HCT116 (cell line): Measurements from ENCODE around the gene S100P. TPM values are rescaled to one million over a fixed set of nuclear protein-coding genes. Genes with fewer than 3 reads are reported as not detected.

ENCODE experiments used
- ATAC-seq: fragments of 200-7000 bp; cut with Tn5 transposase; 2 replicates; pipeline ENCODE4 v1.9.1; 2020; ENCODE audit warnings: mild to moderate bottlenecking, moderate library complexity
- BruUV-seq: library from RNA; stranded (reverse); fragments of 400-500 nt; replicated peaks from 2 replicates; lab custom pipeline; 2021; lab: Mats Ljungman, UMichigan
- CTCF ChIA-PET: fragments of 300-600 bp; sonication (Branson Sonifier 250); formaldehyde crosslinking; loops from one replicate; lab custom pipeline; 2021; ENCODE audit warnings: antibody characterized with exemption; lab: Charles Lee
- POLR2A ChIA-PET: fragments of 300-600, 350-600 bp; sonication (Branson Sonifier 250); formaldehyde crosslinking; loops from one replicate; lab custom pipeline; 2021; ENCODE audit warnings: antibody characterized with exemption; lab: Charles Lee
- RAD21 ChIA-PET, 2 experiments: fragments of 300-600 bp; sonication (Branson Sonifier 250); formaldehyde crosslinking; loops; one replicate each; lab custom pipeline; 2023; ENCODE audit warnings: low total read pairs in 2 of 2; ENCODE audit not compliant: uncharacterized antibody in 2 of 2, unreplicated experiment in 2 of 2, low non-redundant PET in 1 of 2; lab: Charles Lee
- DNase-seq: peaks from one replicate; pipeline ENCODE4 v3.0.0-alpha.2; 2010; ENCODE audit warnings: low read depth, low spot score
- H2AFZ ChIP-seq: fragments of 200-600 bp; shearing (Covaris generic), sonication (generic); 2 replicates; pipeline ENCODE4 v1.6.1; 2017; ENCODE audit warnings: low read depth, mixed run types, mixed read lengths, antibody characterized with exemption, low read length; ENCODE audit not compliant: poor library complexity, severe bottlenecking
- H3K27ac ChIP-seq: 2 replicates; pipeline ENCODE4 v1.5.1; 2012; ENCODE audit warnings: low read depth, low read length
- H3K27me3 ChIP-seq: fragments of 200-600 bp; sonication (generic); 2 replicates; pipeline ENCODE4 v1.6.1; 2016; ENCODE audit warnings: mixed run types, low read length, mixed read lengths; ENCODE audit not compliant: insufficient read depth
- H3K36me3 ChIP-seq, 2 experiments: fragments of 200-500 bp in 1 of 2; fragments of 200-600 bp in 1 of 2; sonication (Bioruptor generic) in 1 of 2; sonication (generic) in 1 of 2; 2 replicates each; pipeline versions ENCODE4 v1.5.1 to v1.6.1; 2014 to 2016; ENCODE audit warnings: low read length in 2 of 2, inconsistent platforms in 1 of 2, mixed read lengths in 1 of 2, mixed run types in 1 of 2; ENCODE audit not compliant: insufficient read depth in 2 of 2, control insufficient read depth in 1 of 2
- H3K4me1 ChIP-seq, 2 experiments: fragments of 200-600 bp in 1 of 2; sonication (generic) in 1 of 2; 2 replicates each; pipeline versions ENCODE4 v1.5.1 to v1.6.1; 2012 to 2017; ENCODE audit warnings: low read length in 2 of 2, inconsistent platforms in 1 of 2, mild to moderate bottlenecking in 1 of 2, mixed read lengths in 1 of 2, mixed run types in 1 of 2, moderate library complexity in 1 of 2; ENCODE audit not compliant: insufficient read depth in 2 of 2, control insufficient read depth in 1 of 2
- H3K4me2 ChIP-seq: fragments of 200-600 bp; sonication (generic); 2 replicates; pipeline ENCODE4 v1.6.1; 2017; ENCODE audit warnings: mixed run types, low read length, mixed read lengths
- H3K4me3 ChIP-seq, 2 experiments: fragments of 200-600 bp in 1 of 2; sonication (generic) in 1 of 2; replicated peaks in 1 of 2; 2 replicates each; pipeline ENCODE4 v1.5.1; 2011 to 2016; ENCODE audit warnings: low read length in 2 of 2, control low read depth in 1 of 2, low read depth in 1 of 2, mild to moderate bottlenecking in 1 of 2, mixed read lengths in 1 of 2, mixed run types in 1 of 2
- H3K79me2 ChIP-seq: fragments of 200-600 bp; sonication (generic); 2 replicates; pipeline ENCODE4 v1.6.1; 2017; ENCODE audit warnings: mild to moderate bottlenecking, mixed run types, low read length, moderate library complexity, mixed read lengths; ENCODE audit not compliant: insufficient read depth
- H3K9ac ChIP-seq: fragments of 200-600 bp; sonication (generic); 2 replicates; pipeline ENCODE4 v1.6.1; 2016; ENCODE audit warnings: low read length, mixed read lengths
- H3K9me2 ChIP-seq: fragments of 200-600 bp; sonication (generic), shearing (Covaris generic); 2 replicates; pipeline ENCODE4 v1.6.1; 2017; ENCODE audit warnings: mixed run types, mild to moderate bottlenecking, moderate library complexity; ENCODE audit not compliant: insufficient read depth
- H3K9me3 ChIP-seq, 2 experiments: fragments of 200-500 bp in 1 of 2; fragments of 200-600 bp in 1 of 2; sonication (Bioruptor generic) in 1 of 2; sonication (generic) in 1 of 2; 2 replicates each; pipeline ENCODE4 v1.6.1; 2014 to 2017; ENCODE audit warnings: low read length in 2 of 2, mixed read lengths in 2 of 2, inconsistent platforms in 1 of 2, low read depth in 1 of 2, mild to moderate bottlenecking in 1 of 2, mixed run types in 1 of 2, moderate library complexity in 1 of 2; ENCODE audit not compliant: control insufficient read depth in 1 of 2, insufficient read depth in 1 of 2
- H4K20me1 ChIP-seq: fragments of 200-600 bp; sonication (generic), shearing (Covaris generic); 2 replicates; pipeline ENCODE4 v1.6.1; 2017; ENCODE audit warnings: mixed run types, mild to moderate bottlenecking, moderate library complexity; ENCODE audit not compliant: insufficient read depth
- CBX3 ChIP-seq: IDR thresholded peaks from 2 replicates; pipeline ENCODE4 v1.6.1; 2012; ENCODE audit warnings: low read depth
- ELF1 ChIP-seq: IDR thresholded peaks from 2 replicates; pipeline ENCODE4 v1.6.1; 2012; ENCODE audit warnings: low read depth, borderline replicate concordance
- JUND ChIP-seq: IDR thresholded peaks from 2 replicates; pipeline ENCODE4 v1.6.1; 2012
- SIN3A ChIP-seq: IDR thresholded peaks from 2 replicates; pipeline ENCODE4 v1.6.1; 2012; ENCODE audit warnings: low read depth
- SP1 ChIP-seq: IDR thresholded peaks from 2 replicates; pipeline ENCODE4 v1.6.1; 2012; ENCODE audit warnings: low read depth
- YY1 ChIP-seq: IDR thresholded peaks from 2 replicates; pipeline ENCODE4 v1.6.1; 2011; ENCODE audit warnings: low read length, low read depth, moderate library complexity, mild to moderate bottlenecking; ENCODE audit not compliant: insufficient replicate concordance; ENCODE audit errors: extremely low read depth
- ZFX ChIP-seq: fragments of 450-650 bp; IDR thresholded peaks from 2 replicates; pipeline ENCODE4 v1.6.1; 2017
- ZNF274 ChIP-seq: fragments of 200-500 bp; sonication (Bioruptor generic); IDR thresholded peaks from 2 replicates; pipeline ENCODE4 v1.6.1; 2014; ENCODE audit warnings: mild to moderate bottlenecking, low read depth, low read length, inconsistent platforms
- intact Hi-C: fragments of 100-400 bp; cut with micrococcal nuclease; formaldehyde crosslinking; loops from 2 replicates; pipeline ENCODE4 v1.10.0; 2022
- total RNA-seq: library from RNA; stranded (reverse); gene quantifications from one replicate; pipeline ENCODE4 v1.2.1, GENCODE V29; 2021; ENCODE audit not compliant: unreplicated experiment
- TF ChIP-seq, protein P1 (sequence below): IDR thresholded peaks from 2 replicates; pipeline ENCODE4 v1.6.1; 2012
- TF ChIP-seq, protein P2 (sequence below): IDR thresholded peaks from 2 replicates; pipeline ENCODE4 v1.6.1; 2012; ENCODE audit warnings: low read depth

Gene S100P
- total RNA-seq, 1 experiment from 2014 or later, result 4.1 TPM

DNA sequence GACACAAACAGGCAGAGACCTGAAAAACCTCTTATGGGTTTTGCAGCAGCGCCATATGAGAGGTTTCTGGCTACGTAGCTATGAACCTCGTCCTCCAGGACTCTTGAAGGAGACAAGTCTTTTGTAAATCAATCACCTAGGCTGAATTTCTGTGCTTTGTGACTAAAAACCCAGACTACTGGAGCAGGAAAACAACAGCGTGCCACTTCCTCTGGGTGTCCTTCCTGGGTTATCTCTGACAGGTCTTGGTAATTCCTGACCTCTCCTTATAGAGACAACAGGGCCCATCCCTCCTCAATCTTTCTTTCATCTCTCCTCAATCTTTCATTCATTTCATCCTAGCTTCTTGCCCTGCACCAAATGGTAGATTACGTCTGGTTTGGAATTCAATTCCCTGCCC, 5.7 kb downstream of the S100P start:
- Histone ChIP-seq H4K20me1 (no peaks in the 10 kb centered on the region), H2AFZ (no peak overlapping the region), H3K27me3 (no peaks in the 10 kb centered on the region), H3K9me2 (no peaks in the 10 kb centered on the region), H3K27ac (no peak overlapping the region), H3K4me3 (no peak overlapping the region), H3K4me2 (no peak overlapping the region), H3K79me2 (no peaks in the 10 kb centered on the region), H3K4me1 (peaks cover 0 to 6% of the 10 kb centered on the region in 2 experiments; a peak in 2 of 4 replicates), H3K36me3 (no peaks in the 10 kb centered on the region), H3K9me3 (no peaks in the 10 kb centered on the region), H3K9ac (no peak overlapping the region)
- intact Hi-C loops, result no loop called here
- POLR2A ChIA-PET, result interaction anchor here (1.1 kb wide), 1 partner anchor 369 kb away, joined by 4 read pairs; the partner anchor contains the start of gene GRPEL1
- CTCF ChIA-PET, result no interaction called here
- ATAC-seq, result no peak
- RAD21 ChIA-PET, result no interaction called here
- DNase-seq, result no peak
- no TSS peak for BruUV-seq
- TF ChIP-seq YY1 (no peak), ELF1 (no peak), SP1 (no peak), CBX3 (no peak), SIN3A (no peak), ZFX (no peak), JUND (no peak), ZNF274 (no peak)
- TF ChIP-seq, protein P1, sequence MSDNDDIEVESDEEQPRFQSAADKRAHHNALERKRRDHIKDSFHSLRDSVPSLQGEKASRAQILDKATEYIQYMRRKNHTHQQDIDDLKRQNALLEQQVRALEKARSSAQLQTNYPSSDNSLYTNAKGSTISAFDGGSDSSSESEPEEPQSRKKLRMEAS, result no peak
- TF ChIP-seq, protein P2, sequence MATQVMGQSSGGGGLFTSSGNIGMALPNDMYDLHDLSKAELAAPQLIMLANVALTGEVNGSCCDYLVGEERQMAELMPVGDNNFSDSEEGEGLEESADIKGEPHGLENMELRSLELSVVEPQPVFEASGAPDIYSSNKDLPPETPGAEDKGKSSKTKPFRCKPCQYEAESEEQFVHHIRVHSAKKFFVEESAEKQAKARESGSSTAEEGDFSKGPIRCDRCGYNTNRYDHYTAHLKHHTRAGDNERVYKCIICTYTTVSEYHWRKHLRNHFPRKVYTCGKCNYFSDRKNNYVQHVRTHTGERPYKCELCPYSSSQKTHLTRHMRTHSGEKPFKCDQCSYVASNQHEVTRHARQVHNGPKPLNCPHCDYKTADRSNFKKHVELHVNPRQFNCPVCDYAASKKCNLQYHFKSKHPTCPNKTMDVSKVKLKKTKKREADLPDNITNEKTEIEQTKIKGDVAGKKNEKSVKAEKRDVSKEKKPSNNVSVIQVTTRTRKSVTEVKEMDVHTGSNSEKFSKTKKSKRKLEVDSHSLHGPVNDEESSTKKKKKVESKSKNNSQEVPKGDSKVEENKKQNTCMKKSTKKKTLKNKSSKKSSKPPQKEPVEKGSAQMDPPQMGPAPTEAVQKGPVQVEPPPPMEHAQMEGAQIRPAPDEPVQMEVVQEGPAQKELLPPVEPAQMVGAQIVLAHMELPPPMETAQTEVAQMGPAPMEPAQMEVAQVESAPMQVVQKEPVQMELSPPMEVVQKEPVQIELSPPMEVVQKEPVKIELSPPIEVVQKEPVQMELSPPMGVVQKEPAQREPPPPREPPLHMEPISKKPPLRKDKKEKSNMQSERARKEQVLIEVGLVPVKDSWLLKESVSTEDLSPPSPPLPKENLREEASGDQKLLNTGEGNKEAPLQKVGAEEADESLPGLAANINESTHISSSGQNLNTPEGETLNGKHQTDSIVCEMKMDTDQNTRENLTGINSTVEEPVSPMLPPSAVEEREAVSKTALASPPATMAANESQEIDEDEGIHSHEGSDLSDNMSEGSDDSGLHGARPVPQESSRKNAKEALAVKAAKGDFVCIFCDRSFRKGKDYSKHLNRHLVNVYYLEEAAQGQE, result no peak
- TF ChIP-seq, all 23 proteins: peak for 0
